ENCODE data around the gene SORD.

DNA sequence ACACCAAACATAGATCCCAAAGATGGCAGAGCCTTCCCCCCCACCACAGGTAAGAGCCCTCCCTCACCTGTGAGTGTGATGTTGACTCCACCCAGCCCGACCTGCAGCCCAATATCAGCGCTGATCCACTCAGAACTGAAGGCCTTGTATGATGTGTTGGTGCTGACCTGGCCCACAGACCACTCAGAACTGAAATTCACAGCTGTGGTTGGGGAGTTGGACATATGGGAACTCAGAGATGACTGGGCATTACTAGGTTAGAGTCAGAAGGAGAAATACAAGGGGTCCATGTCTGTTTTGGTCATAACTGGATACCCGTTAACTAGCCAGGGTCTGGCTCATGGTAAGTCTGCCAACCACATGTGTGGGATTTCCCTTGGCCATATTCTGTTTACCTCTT lies 98.0 kb downstream of the SORD start:
- TF ChIP-seq POLR2A (IDR thresholded peaks at IDR 0.05; ENCODE audit: low read depth), result no peak
- TF ChIP-seq, protein P1, sequence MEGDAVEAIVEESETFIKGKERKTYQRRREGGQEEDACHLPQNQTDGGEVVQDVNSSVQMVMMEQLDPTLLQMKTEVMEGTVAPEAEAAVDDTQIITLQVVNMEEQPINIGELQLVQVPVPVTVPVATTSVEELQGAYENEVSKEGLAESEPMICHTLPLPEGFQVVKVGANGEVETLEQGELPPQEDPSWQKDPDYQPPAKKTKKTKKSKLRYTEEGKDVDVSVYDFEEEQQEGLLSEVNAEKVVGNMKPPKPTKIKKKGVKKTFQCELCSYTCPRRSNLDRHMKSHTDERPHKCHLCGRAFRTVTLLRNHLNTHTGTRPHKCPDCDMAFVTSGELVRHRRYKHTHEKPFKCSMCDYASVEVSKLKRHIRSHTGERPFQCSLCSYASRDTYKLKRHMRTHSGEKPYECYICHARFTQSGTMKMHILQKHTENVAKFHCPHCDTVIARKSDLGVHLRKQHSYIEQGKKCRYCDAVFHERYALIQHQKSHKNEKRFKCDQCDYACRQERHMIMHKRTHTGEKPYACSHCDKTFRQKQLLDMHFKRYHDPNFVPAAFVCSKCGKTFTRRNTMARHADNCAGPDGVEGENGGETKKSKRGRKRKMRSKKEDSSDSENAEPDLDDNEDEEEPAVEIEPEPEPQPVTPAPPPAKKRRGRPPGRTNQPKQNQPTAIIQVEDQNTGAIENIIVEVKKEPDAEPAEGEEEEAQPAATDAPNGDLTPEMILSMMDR (IDR thresholded peaks at IDR 0.05), result no peak
- TF ChIP-seq POLR2AphosphoS5 (IDR thresholded peaks at IDR 0.05), result no peak

Data from esophagus muscularis mucosa (tissue), 3 donors.